Measurements from ENCODE around the gene NIN.
"Not testable (repeated sequence)": the region's sequence is repeated elsewhere in the genome, so short reads cannot be mapped to it uniquely, and the experiment has no call there.

NIN gene

GRCh38 chr14:50815526-50815925 lies 15.4 kb downstream of the NIN start:
- DNase-seq, result not testable (repeated sequence)

GRCh38 chr14:50815058-50815457 lies 15.9 kb downstream of the NIN start:
- DNase-seq, result not testable (repeated sequence)

DNA sequence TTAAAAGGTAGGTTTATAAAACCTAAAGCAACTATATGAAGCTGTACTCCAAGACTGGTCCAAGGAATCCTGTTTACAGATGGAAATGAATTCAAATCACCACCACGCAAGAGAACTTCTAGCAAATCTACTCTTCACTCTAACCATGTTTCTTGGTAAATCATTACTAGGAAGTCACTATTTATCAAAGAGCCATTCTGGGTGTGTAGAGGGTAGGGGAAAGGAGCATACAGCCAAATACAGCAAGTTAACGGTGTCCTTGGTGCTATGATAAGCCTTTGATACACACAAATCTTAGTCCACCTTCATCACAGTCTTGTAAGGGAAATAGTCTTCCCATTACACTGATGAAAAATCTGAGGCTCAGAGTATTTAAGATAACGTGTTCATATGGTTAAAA lies 16.8 kb downstream of the NIN start:
- DNase-seq, result no peak

- peak; percentile 87 to 91 for DNase-seq
These were observed 17.5 kb downstream of the NIN start for GRCh38 chr14:50813544-50813863.

GRCh38 chr14:50812856-50813543 lies 18.0 kb downstream of the NIN start:
- DNase-seq, result no peak

DNA sequence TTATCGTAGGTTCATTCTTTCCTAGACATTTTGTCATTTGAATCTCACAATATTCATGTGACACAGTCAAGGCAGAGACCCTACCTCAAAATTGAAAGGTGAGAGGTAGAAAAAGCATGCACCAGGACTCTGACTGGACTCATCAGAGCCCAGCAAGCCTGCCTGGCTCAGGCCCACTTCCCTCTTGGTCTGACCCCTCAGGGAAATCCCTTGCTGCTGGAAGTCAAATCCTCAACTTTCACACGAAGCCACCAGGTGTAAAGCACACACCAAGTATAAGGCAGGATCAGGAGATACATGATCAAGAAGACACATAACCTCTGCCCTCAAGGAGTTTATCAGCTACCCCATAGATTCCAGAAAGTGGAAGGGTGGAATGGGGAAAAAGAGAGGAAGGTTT lies 18.8 kb downstream of the NIN start:
- no peak for DNase-seq

- no peak for DNase-seq
These were observed 22.9 kb downstream of the NIN start for GRCh38 chr14:50808053-50808452.

- no peak for DNase-seq
These were observed 24.6 kb downstream of the NIN start for GRCh38 chr14:50806241-50806933.

DNA sequence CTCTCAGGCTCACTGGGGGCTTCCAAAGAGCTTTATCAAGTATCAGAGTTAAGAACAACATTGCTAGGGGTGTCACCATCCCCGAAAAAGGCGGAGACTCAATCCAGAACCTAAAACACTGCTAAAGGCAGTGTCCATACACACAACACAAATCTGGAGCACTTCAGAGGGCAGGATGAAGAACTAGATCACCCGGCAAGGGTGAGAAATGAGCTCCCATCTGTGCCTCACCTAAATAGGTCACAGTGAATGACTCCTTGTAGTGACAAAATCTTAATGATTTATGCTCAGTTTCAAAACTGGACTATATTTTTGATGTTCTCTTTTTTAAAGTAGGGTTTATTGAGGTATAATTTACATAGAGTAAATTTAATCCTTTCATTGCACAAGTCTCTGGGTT lies 25.6 kb downstream of the NIN start:
- no peak for DNase-seq

GRCh38 chr14:50804181-50804721 lies 26.7 kb downstream of the NIN start:
- no peak for DNase-seq

- no peak for DNase-seq
These were observed 29.3 kb downstream of the NIN start for GRCh38 chr14:50801706-50802105.

- DNase-seq, result no peak
These were observed 30.9 kb downstream of the NIN start for GRCh38 chr14:50800032-50800431.

GRCh38 chr14:50798048-50798421 lies 32.9 kb downstream of the NIN start:
- no peak for DNase-seq

DNA sequence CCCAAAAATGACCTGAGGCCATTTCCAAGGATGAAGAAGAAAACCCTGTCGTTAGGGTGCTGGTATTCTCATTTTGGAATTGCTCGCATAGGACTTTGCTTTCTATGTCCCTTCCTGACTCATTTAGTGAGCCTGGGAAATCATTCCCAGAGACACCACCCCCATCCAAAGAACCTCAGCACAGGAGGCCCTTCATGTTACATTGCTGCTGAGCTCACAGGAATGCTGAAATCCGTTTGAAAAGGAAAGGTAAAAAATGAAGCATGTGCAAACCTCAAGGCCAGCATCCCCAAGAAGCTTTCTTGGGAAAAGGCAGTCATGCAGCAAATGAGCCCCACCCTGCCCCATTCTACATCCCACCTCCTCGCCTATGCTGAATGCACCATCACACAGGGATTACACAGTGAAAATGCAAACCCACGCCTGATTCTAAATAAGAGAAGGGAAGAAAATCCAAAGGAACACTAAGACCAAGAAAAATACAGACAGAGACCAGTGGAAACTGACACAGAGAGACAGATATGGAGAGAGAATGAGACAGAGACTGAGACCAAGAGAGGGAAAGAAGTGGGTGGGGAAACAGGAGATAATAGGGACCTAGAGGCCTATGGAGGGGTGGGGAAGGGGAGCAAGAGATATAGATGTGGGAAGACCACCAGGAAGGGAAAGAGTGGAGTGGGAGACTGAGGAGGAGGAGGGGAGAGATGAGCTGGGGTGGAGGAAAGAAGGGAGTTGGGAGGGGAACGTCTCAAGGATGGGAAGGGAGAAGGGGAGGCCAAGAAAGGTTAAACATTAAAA lies 33.5 kb downstream of the NIN start:
- DNase-seq, result no peak

DNA sequence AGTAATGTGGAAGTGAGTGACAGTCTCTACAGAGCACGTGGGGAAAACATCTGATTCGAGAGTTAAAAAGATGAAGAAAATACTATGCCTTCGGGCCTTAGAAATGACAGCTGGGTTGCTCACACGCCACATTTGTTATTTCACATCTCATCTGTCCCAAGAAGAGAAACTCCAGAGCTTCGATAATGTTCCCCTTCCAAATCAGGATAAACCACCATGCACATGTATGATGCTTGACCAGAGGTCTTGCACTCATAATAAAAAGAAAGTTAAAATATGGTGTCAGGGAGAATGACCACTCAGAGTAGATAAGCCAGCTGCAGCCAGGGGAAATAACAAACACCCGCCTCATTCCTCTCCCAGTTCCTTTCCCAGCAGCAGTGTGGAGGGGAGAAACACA lies 34.6 kb downstream of the NIN start:
- no peak for DNase-seq

- no peak for DNase-seq
These were observed 35.1 kb downstream of the NIN start for GRCh38 chr14:50795909-50796308.

- DNase-seq, result no peak
These were observed 35.8 kb downstream of the NIN start for GRCh38 chr14:50795142-50795541.

DNA sequence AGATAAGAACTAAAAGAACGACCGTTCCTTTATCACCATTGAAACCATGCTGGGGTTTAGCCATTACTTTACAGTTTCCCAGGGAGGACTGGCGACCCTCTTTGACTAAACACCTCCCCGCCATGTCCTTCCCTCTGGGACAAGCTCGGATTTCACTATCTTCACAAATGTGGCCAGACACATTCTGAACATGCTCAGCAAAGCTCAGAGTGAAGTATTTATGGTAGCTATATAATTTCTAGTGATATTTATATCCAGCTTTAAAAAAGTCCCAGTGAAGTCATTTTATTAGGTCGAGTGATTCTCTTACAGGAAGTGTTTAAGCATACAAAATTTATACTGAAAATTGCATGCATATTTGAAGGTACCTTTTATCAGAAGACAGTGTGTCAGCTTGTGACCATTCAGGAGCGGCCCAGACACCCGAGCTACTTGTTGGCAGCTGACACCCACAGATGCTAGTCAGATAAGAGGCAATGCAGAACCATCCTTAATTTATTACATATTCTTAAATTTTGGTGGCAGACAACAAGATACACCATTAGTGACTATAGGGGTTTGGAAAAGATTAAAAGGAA lies 36.8 kb downstream of the NIN start:
- DNase-seq, result no peak

- no peak for DNase-seq
These were observed 38.3 kb downstream of the NIN start for GRCh38 chr14:50792634-50793068.

GRCh38 chr14:50792051-50792477 lies 38.9 kb downstream of the NIN start:
- no peak for DNase-seq

DNA sequence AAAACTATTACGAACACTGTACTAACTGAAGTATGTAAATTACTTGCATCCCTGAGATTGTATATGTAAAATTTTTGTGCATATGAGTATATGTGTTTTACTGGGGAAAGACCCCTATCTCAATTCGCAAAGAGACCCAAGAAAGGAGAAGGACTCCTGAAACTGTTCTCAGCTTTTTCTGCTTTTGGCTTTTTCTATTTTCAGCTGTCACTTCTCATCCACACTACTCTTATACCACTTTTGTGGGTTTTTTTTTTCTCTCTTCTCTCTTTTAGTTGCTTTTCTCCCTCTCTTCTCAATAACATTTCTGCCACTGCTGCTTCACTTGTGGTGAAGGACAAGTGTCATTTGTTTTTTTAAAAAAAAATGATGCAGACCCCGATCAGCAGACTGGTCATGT lies 39.8 kb downstream of the NIN start:
- DNase-seq, result no peak

GRCh38 chr14:50790589-50790988 lies 40.4 kb downstream of the NIN start:
- no peak for DNase-seq

DNA sequence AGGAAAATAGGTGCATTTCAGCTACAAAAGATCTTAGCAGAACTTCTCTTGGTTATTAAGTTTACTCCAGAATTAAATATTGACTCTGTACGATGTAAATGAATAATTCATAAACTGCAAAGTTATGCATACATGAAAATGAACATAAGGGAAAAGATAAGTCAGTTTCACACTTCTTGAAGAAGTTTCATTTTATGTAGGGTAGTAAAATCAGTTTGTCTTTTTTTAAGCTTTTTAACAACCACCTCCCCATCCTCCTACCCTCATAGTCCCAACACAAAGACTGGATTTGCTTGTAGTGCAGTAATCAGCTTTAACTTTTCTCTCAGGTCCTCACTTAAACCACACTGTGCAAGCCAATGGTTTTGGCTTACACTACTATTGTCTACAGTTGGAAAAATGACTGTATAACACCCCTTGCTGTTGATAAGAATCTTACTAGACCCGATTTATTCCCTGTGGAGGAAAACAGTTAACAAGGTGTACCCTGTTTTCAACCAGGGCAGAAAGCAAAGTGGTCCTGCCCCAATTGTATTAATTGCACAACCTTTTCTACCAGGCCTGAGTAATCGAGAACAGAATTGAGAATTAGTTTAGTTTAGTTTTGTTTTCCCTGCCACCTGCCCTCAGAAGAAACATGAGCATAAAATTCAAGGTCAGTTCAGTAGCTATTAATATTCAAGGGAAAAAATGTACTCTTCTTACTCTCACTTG lies 44.1 kb downstream of the NIN start:
- no peak for DNase-seq
